Mammary epithelial cell (primary cell): Measurements from ENCODE around the gene CLEC16A.

Source experiments
- EZH2 ChIP-seq: IDR thresholded peaks from 2 replicates; pipeline ENCODE4 v1.6.1; 2012; ENCODE audit warnings: low read length, inconsistent platforms, borderline replicate concordance
- TF ChIP-seq, protein P1 (sequence below), 2 donors: IDR thresholded peaks in 1 of 2; conservative IDR thresholded peaks in 1 of 2; 2 replicates each; pipeline ENCODE4 v1.5.1; 2011 to 2012; ENCODE audit warnings: inconsistent platforms in 2 of 2, low read length in 2 of 2, mild to moderate bottlenecking in 2 of 2, control low read depth in 1 of 2, low read depth in 1 of 2; ENCODE audit not compliant: insufficient read depth in 1 of 2; ENCODE audit errors: extremely low read depth in 1 of 2

DNA sequence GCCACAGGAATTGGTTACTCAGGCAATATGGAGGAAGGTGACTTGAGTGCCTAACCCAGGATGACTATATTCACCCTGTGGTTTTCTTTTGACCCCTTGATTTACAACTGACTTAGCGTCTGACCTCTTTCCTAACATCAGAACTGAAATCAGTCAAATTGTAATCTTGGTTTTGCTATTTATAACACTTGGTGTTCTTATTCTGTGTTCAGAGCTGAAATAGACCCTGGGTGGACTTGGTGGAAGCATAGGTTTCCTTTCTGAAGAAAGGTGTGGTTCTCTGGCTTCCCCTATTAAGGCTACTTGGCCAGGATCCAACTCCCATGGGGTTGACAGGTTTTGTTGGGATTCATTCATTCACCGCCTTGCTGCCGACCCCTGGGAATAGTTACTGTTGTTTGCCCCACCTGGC lies 80.8 kb downstream of the CLEC16A start:
- TF ChIP-seq, protein P1, sequence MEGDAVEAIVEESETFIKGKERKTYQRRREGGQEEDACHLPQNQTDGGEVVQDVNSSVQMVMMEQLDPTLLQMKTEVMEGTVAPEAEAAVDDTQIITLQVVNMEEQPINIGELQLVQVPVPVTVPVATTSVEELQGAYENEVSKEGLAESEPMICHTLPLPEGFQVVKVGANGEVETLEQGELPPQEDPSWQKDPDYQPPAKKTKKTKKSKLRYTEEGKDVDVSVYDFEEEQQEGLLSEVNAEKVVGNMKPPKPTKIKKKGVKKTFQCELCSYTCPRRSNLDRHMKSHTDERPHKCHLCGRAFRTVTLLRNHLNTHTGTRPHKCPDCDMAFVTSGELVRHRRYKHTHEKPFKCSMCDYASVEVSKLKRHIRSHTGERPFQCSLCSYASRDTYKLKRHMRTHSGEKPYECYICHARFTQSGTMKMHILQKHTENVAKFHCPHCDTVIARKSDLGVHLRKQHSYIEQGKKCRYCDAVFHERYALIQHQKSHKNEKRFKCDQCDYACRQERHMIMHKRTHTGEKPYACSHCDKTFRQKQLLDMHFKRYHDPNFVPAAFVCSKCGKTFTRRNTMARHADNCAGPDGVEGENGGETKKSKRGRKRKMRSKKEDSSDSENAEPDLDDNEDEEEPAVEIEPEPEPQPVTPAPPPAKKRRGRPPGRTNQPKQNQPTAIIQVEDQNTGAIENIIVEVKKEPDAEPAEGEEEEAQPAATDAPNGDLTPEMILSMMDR (conservative IDR thresholded peaks at IDR 0.05 in 1 of 2, IDR thresholded peaks at IDR 0.05 in 1 of 2; ENCODE audit: extremely low read depth in 1 of 2, insufficient read depth in 1 of 2, low read depth in 1 of 2, low read length in 2 of 2): no peak
- no peak for TF ChIP-seq EZH2
